ENCODE data around the gene RPTOR.

Gene RPTOR

GRCh38 chr17:80513892-80514291 is 30.7 kb upstream of the RPTOR start:
- H3K4me3 ChIP-seq (ENCODE audit: low read depth, low read length, poor library complexity, severe bottlenecking): no peak overlapping the region
- H2AFZ ChIP-seq (ENCODE audit: low read length): no peak overlapping the region
- H3K27ac ChIP-seq (ENCODE audit: low read depth, low read length, poor library complexity, severe bottlenecking): no peak overlapping the region
- TF ChIP-seq EZH2 (IDR thresholded peaks at IDR 0.05; ENCODE audit: borderline replicate concordance, low read length): no peak
- no peak for TF ChIP-seq CTCF (IDR thresholded peaks at IDR 0.05; ENCODE audit: low read length)
- no peaks in the 10 kb centered on the region for H4K20me1 ChIP-seq (ENCODE audit: insufficient read depth, low read length)
- peaks cover 4% of the 10 kb centered on the region for H3K27me3 ChIP-seq (ENCODE audit: insufficient read depth, low read length)
- no peak overlapping the region for H3K4me2 ChIP-seq (ENCODE audit: low read length)
- no peaks in the 10 kb centered on the region; the same call in 1 of the 2 replicates for H3K36me3 ChIP-seq (ENCODE audit: insufficient read depth, low read length)
- H3F3A ChIP-seq (ENCODE audit: insufficient read depth, low read length): no peaks in the 10 kb centered on the region
- H3K9me3 ChIP-seq (ENCODE audit: low read length): no peaks in the 10 kb centered on the region
- H3K9me2 ChIP-seq (ENCODE audit: low read depth, low read length): no peaks in the 10 kb centered on the region
- H3K9ac ChIP-seq (ENCODE audit: low read length): no peak overlapping the region
- H3K79me2 ChIP-seq (ENCODE audit: insufficient read depth, low read length): no peaks in the 10 kb centered on the region
- peaks cover 8% of the 10 kb centered on the region for H3K4me1 ChIP-seq (ENCODE audit: insufficient read depth, low read length, severe bottlenecking)

- Histone ChIP-seq H3K9ac (ENCODE audit: low read length) (no peak overlapping the region), H3K27ac (ENCODE audit: low read depth, low read length, poor library complexity, severe bottlenecking) (no peak overlapping the region), H3K4me1 (ENCODE audit: insufficient read depth, low read length, severe bottlenecking) (no peaks in the 10 kb centered on the region), H2AFZ (ENCODE audit: low read length) (no peak overlapping the region), H3K4me3 (ENCODE audit: low read depth, low read length, poor library complexity, severe bottlenecking) (no peak overlapping the region), H3K79me2 (ENCODE audit: insufficient read depth, low read length) (no peaks in the 10 kb centered on the region), H3K36me3 (ENCODE audit: insufficient read depth, low read length) (no peaks in the 10 kb centered on the region), H3K9me3 (ENCODE audit: low read length) (no peaks in the 10 kb centered on the region), H4K20me1 (ENCODE audit: insufficient read depth, low read length) (no peaks in the 10 kb centered on the region), H3K9me2 (ENCODE audit: low read depth, low read length) (no peaks in the 10 kb centered on the region), H3F3A (ENCODE audit: insufficient read depth, low read length) (no peaks in the 10 kb centered on the region), H3K27me3 (ENCODE audit: insufficient read depth, low read length) (peaks cover 22% of the 10 kb centered on the region), H3K4me2 (ENCODE audit: low read length) (no peak overlapping the region)
- no peak for TF ChIP-seq CTCF (IDR thresholded peaks at IDR 0.05; ENCODE audit: low read length)
- TF ChIP-seq EZH2 (IDR thresholded peaks at IDR 0.05; ENCODE audit: borderline replicate concordance, low read length): no peak
Measured at GRCh38 chr17:80516171-80516932, 28.3 kb upstream of the RPTOR start.

GRCh38 chr17:80517641-80518040 is 27.0 kb upstream of the RPTOR start:
- no peaks in the 10 kb centered on the region for H3K4me1 ChIP-seq (ENCODE audit: insufficient read depth, low read length, severe bottlenecking)
- peaks cover 24% of the 10 kb centered on the region for H3K27me3 ChIP-seq (ENCODE audit: insufficient read depth, low read length)
- H3K9ac ChIP-seq (ENCODE audit: low read length): no peak overlapping the region
- H3K4me2 ChIP-seq (ENCODE audit: low read length): no peak overlapping the region
- no peaks in the 10 kb centered on the region for H3K9me3 ChIP-seq (ENCODE audit: low read length)
- no peak overlapping the region for H3K27ac ChIP-seq (ENCODE audit: low read depth, low read length, poor library complexity, severe bottlenecking)
- H3K9me2 ChIP-seq (ENCODE audit: low read depth, low read length): no peaks in the 10 kb centered on the region
- H2AFZ ChIP-seq (ENCODE audit: low read length): no peak overlapping the region
- H3K36me3 ChIP-seq (ENCODE audit: insufficient read depth, low read length): no peaks in the 10 kb centered on the region
- TF ChIP-seq EZH2 (IDR thresholded peaks at IDR 0.05; ENCODE audit: borderline replicate concordance, low read length) (no peak), CTCF (IDR thresholded peaks at IDR 0.05; ENCODE audit: low read length) (no peak)
- H4K20me1 ChIP-seq (ENCODE audit: insufficient read depth, low read length): no peaks in the 10 kb centered on the region
- no peak overlapping the region for H3K4me3 ChIP-seq (ENCODE audit: low read depth, low read length, poor library complexity, severe bottlenecking)
- H3K79me2 ChIP-seq (ENCODE audit: insufficient read depth, low read length): no peaks in the 10 kb centered on the region
- H3F3A ChIP-seq (ENCODE audit: insufficient read depth, low read length): no peaks in the 10 kb centered on the region

Data from OCI-LY1 (cell line).